Stimulated activated CD8-positive, alpha-beta memory T cell treated with anti-CD3 and anti-CD28 coated beads, Interleukin-7, amount 100 ng/mL, for 24 hours (primary cell): ENCODE data around the gene PCNX4.

Source experiments
- DNase-seq: peaks from one replicate; pipeline ENCODE4 v3.0.0-alpha.2; 2020; ENCODE audit warnings: low read depth

The PCNX4 gene

DNA sequence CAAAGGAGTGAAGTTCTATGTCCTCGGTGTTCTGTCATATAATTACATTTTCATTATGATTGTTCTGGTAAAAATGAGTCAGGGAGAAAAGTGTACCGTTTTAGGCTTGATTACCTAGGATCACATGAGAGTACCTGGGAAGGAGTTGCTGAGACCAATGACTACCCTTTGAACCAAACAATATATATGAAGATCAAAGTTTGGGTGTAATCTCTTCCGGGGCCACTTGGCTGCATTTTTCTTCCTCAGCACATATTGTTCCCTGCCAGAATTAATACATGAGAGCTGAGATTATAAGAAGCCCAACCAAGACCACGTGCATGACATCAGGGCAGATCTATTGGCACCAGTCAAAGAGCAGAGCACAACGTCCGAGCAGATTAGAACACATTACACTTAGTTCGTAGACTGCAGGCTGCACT, 114.5 kb downstream of the PCNX4 start:
- DNase-seq, result no peak

DNA sequence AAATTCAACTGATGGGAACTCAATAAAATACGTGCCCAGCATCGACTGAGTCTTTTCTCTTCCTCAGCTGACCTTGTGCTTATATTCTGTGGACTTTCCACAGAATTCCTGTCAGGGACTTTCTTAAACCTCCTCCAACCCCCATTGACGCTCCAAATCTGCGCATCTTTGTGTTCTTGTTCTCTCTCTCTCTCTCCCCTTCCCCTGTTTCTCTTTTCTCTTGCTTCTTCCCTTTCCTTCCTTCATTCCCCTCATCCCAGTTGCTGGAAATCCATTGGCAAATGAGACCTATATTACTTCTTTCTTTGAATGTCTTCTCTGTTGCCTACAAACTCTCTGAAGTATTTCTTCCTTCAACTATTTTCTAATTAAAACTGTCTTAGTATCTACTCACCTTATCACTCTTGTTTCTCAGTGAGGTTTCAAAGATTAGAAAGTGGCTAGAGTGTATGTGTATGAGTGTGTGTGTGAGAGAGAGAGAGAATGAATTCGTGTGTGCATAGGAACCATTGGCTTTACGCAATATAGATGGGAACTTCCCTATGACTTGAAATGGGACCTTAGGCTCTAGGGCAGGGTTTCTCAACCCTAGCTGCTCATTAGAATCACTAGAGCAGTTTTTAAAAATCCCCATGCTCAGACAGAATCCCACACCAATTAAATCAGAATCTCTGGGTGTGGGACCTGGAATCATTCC, 115.3 kb downstream of the PCNX4 start:
- DNase-seq, result no peak

DNA sequence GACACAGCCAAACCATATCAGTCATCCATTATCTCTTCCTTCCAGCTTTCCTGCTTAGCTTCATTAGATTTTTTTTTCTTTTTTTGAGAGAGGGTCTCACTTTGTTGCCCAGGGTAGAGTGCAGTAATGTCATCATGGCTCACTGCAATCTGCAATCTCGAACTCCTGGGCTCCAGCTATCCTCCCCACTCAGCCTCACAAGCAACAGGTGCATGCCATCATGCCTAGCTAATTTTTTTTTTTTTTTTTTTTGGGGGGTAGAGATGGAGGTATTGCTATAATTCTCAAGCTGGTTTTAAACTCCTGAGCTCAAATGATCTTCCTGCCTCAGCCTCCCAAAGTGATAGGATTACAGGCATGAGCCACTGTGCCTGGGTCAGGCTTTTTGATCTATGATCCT, 119.0 kb downstream of the PCNX4 start:
- DNase-seq, result no peak

GRCh38 chr14:60211153-60211552, 119.4 kb downstream of the PCNX4 start:
- no peak for DNase-seq

DNA sequence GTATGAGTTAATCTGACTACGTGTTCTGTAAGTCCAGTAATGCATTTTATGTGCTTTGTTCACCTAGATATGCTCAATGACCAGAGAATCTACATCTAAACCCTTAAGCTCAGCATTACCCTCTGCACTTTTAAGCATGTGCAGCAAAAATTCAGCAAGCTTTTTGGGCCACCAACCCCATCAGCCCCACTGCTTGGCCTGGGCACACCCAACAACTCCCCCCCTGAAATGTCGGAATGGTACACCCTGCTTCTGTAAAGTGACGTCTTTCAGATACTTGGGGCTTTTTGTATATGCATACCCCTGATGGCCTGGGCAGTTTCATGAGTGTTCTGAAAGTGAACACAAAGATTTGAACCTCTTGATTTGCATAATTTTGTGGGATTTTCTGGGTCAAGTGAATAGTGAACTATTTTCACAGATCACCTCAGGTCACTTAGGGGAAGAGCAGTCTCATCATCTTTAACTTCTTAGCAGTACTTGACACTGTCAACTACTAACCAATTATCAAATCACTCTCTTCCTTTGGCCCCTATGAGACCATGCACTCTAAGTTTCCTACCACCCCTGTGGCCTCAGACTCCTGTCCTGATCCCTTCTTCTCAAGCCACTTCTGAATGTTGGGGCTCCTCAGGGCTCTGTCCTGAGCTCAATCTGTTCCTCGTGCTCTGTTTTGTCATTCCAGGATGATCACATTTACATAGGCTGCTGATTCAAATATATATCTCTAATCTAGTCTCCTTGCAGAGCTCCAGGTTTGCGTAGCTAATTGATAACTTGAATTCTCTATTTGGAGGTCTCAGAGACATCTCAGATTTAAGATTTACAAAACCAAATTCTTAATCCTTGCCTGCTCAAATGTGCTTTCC, 121.0 kb downstream of the PCNX4 start:
- DNase-seq, result no peak

GRCh38 chr14:60214003-60214402, 122.3 kb downstream of the PCNX4 start:
- no peak for DNase-seq

DNA sequence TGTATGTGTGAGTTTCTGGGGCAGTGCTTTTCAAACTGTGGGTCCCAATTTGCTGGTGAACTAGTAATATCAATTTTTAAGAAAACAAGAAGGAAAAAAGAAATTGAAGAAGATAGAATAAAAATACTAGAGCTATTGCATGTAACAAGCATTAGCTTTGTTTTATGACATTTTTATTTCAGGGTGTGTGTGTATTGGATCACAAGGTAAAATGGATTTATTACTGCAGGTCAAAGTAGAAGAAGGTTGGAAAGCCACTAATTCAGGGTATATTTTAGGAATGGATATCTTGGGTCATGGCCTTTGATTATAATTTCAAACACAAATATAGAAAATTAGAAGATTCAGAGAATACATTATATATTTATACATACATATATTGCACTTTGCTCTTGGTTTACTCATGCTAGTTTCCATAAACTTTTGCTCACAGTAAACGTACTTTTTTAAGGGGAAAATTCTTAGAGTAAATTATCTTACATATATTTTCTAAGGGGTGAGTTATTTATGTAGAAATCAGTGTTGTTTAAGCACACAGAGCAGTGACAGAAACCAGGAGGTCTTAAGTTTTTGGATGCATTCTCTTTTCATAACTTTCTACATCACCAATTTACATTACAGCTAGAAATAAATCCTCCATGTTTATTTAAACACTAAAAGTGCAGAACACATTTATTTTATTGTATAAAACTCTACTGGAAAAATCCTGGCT, 122.8 kb downstream of the PCNX4 start:
- no peak for DNase-seq

GRCh38 chr14:60215127-60215444, 123.4 kb downstream of the PCNX4 start:
- no peak for DNase-seq

DNA sequence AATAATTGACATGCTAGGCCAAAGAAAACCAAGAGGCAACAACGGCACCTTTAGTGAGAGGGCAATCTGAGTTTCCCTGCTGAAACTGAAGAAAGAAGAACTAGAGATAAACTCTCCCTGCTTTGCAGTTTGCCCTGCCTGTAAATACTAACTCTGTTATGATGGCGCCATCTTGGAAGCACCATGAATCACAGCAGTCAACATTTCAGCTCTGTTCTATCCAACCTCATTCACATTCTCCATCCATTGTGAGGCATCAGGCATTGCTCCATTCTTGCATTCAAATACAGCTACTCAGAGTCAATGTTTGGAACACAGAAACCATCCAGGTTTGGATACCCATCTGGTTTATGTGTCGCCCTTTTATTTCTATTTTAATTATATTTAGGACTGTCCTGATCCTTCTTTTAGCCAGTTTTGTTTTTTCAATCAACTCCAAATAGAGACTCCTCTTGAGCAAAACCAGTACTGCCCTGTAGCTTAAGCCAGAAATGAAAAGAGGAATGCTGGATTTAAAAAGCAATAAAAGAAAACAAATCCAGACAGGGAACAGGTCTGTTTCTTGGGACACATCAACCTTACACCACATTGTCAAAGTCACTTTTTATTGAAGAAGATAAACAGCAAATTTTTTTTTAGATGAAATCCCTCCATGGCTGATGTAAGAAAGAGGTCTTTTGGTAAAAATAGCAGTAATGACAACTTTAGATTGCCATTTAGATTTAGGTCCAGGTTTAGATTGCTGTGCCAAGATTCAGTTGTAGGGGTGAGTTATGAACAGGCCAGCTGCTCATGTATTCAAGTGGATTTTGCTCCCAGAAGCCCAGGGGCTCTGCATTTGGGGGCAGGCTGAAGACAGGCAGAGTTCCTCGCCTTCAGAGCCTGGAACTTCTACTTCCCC, 124.0 kb downstream of the PCNX4 start:
- DNase-seq, result no peak

- no peak for DNase-seq
These were observed 126.0 kb downstream of the PCNX4 start for GRCh38 chr14:60217713-60218112.
